GM12878 (cell line): ENCODE data around the gene DDX20. TPM values are rescaled to one million over a fixed set of nuclear protein-coding genes. Genes with fewer than 3 reads are reported as not detected.

ENCODE experiments used
- ATAC-seq: fragments of 200-7000 bp; cut with Tn5 transposase; 3 replicates; pipeline ENCODE4 v1.9.1; 2020; ENCODE audit warnings: mild to moderate bottlenecking, moderate library complexity
- BruUV-seq: library from RNA; stranded (reverse); fragments of 400-500 nt; replicated peaks from 2 replicates; lab custom pipeline; 2021; lab: Mats Ljungman, UMichigan
- CTCF ChIA-PET: fragments of 300-600 bp; sonication (Branson Sonifier 250); formaldehyde crosslinking; extraction: SDS; loops from one replicate; lab custom pipeline; 2021; ENCODE audit warnings: inconsistent platforms; lab: Yijun Ruan, JAX
- POLR2A ChIA-PET: fragments of 350-600 bp; formaldehyde crosslinking; extraction: SDS; loops from one replicate; lab custom pipeline; 2021; ENCODE audit warnings: inconsistent platforms; lab: Charles Lee
- RAD21 ChIA-PET: fragments of 300-600 bp; sonication (Branson Sonifier 250); formaldehyde crosslinking; loops from one replicate; lab custom pipeline; 2023; ENCODE audit warnings: antibody characterized with exemption; ENCODE audit not compliant: unreplicated experiment; lab: Charles Lee
- SMC1A ChIA-PET: fragments of 300-600 bp; sonication (Branson Sonifier 250); formaldehyde crosslinking; loops from one replicate; lab custom pipeline; 2023; ENCODE audit not compliant: unreplicated experiment, uncharacterized antibody; lab: Charles Lee
- DNase-seq: peaks from one replicate; pipeline ENCODE4 v3.0.0-alpha.2; 2011; ENCODE audit warnings: low read depth, low spot score
- FAIRE-seq: peaks from 3 replicates; lab custom pipeline; 2011; peaks lifted over from hg19 to GRCh38; lab: Jason Lieb, UNC
- H2AFZ ChIP-seq: 2 replicates; pipeline ENCODE4 v1.6.0; 2011; ENCODE audit warnings: low read depth, low read length, control low read depth; ENCODE audit not compliant: control insufficient read depth
- H3K27ac ChIP-seq: 2 replicates; pipeline ENCODE4 v1.5.1; 2011; ENCODE audit warnings: control low read depth; ENCODE audit not compliant: control insufficient read depth, insufficient read depth
- H3K27me3 ChIP-seq, 2 experiments: replicated peaks in 1 of 2; 2 replicates each; pipeline versions ENCODE4 v1.6.0 to v1.6.1; 2011; ENCODE audit warnings: low read length in 1 of 2; ENCODE audit not compliant: control insufficient read depth in 2 of 2, insufficient read depth in 2 of 2
- H3K36me3 ChIP-seq, 2 experiments: 2 replicates each; pipeline ENCODE4 v1.5.1; 2011; ENCODE audit warnings: low read length in 1 of 2; ENCODE audit not compliant: control insufficient read depth in 2 of 2, insufficient read depth in 2 of 2
- H3K4me1 ChIP-seq: 2 replicates; pipeline ENCODE4 v1.6.1; 2011; ENCODE audit warnings: mild to moderate bottlenecking, low read length, moderate library complexity, mixed read lengths; ENCODE audit not compliant: control insufficient read depth, insufficient read depth
- H3K4me2 ChIP-seq: 2 replicates; pipeline ENCODE4 v1.6.0; 2011; ENCODE audit warnings: control low read depth; ENCODE audit not compliant: control insufficient read depth, insufficient read depth
- H3K4me3 ChIP-seq: fragments of 200-600 bp; sonication (generic); 2 replicates; pipeline ENCODE4 v1.5.1; 2016
- H3K79me2 ChIP-seq: 2 replicates; pipeline ENCODE4 v1.6.0; 2011; ENCODE audit warnings: low read length; ENCODE audit not compliant: control insufficient read depth, insufficient read depth
- H3K9ac ChIP-seq: 2 replicates; pipeline ENCODE4 v1.8.0; 2011; ENCODE audit warnings: low read length, control low read depth, mixed read lengths; ENCODE audit not compliant: control insufficient read depth, insufficient read depth
- H3K9me3 ChIP-seq: replicated peaks from 3 replicates; pipeline ENCODE4 v1.5.1; 2011; ENCODE audit warnings: mild to moderate bottlenecking, low read length; ENCODE audit not compliant: control insufficient read depth, insufficient read depth
- H4K20me1 ChIP-seq: 2 replicates; pipeline ENCODE4 v1.6.0; 2011; ENCODE audit not compliant: control insufficient read depth, insufficient read depth
- CBFB ChIP-seq: IDR thresholded peaks from 2 replicates; pipeline ENCODE4 v1.6.1; 2016; ENCODE audit warnings: antibody characterized with exemption, low read depth
- SMARCA5 ChIP-seq: fragments of 450-650 bp; IDR thresholded peaks from 2 replicates; pipeline ENCODE4 v1.6.1; 2017; ENCODE audit warnings: mild to moderate bottlenecking
- ZNF687 ChIP-seq: fragments of 450-650 bp; IDR thresholded peaks from 2 replicates; pipeline ENCODE4 v1.6.1; 2017; ENCODE audit warnings: mild to moderate bottlenecking, moderate library complexity
- WGBS: methylation state at CpG from one replicate; pipeline ENCODE4 v1.1.6; 2016; ENCODE audit warnings: low lambda C conversion rate; ENCODE audit not compliant: insufficient replicate concordance, insufficient coverage; ENCODE audit errors: missing lambda C conversion rate; 5-methylcytosine and 5-hydroxymethylcytosine counted together
- in situ Hi-C: fragments of 300-500 bp; cut with MboI; formaldehyde crosslinking; loops from 9 replicates; pipeline ENCODE4 v1.14.3; 2018; ENCODE audit warnings: mixed read lengths
- intact Hi-C: fragments of 100-400 bp; cut with micrococcal nuclease; formaldehyde crosslinking; loops from one replicate; pipeline ENCODE4 v1.14.2; 2022; ENCODE audit not compliant: unreplicated experiment
- polyA plus RNA-seq, 11 experiments: library from polyadenylated mRNA; depleted of rRNA in 4 of 11; unstranded in 6 of 11; stranded (reverse) in 5 of 11; fragments of >200 nt; fragmentation: Nextera tagmentation in 4 of 11; fragmentation: Illumina TruSeq in 1 of 11; extraction: Ambion mirVana in 4 of 11; extraction: Trizol in 1 of 11; gene quantifications; 1 replicate in 1 of 11; 2 replicates in 10 of 11; pipeline versions ENCODE4 v1.2.1 to v1.2.3, GENCODE V29; 2011 to 2016; ENCODE audit warnings: inconsistent platforms in 2 of 11, missing spikeins in 2 of 11, low read depth in 1 of 11
- total RNA-seq, 4 experiments: library from RNA; depleted of rRNA in 3 of 4; stranded (reverse); fragments of >200 nt in 3 of 4; fragmentation: Illumina TruSeq in 1 of 4; extraction: Trizol in 1 of 4; gene quantifications; 2 replicates each; pipeline versions ENCODE4 v1.2.1 to v1.2.3, GENCODE V29; 2013 to 2021

Gene DDX20
- total and polyA plus RNA-seq, 10 of the 15 experiments (the other 5 are each of a cell fraction or from before 2014, with no cell fraction given): 7.2 to 30.6 (median 25.1) TPM

GRCh38 chr1:111723871-111724270 lies 31.8 kb upstream of the DDX20 start:
- DNase-seq (no peak), FAIRE-seq (no peak), ATAC-seq (no peak)
- intact Hi-C loops (no loop called here), in situ Hi-C loops (no loop called here)
- 0% methylated on average over 1 of the region's 1 CpG for WGBS
- H3K79me2 ChIP-seq: no peaks in the 10 kb centered on the region
- H3K9me3 ChIP-seq: no peaks in the 10 kb centered on the region
- ChIA-PET RAD21 (no interaction called here), POLR2A (interaction anchor here (1.2 kb wide), 1 partner anchor 10 kb away, joined by 3 read pairs; no protein-coding TSS in a partner anchor), CTCF (no interaction called here), SMC1A (interaction anchor here (1.4 to 1.6 kb wide), 2 partner anchors 10 to 15 kb away, joined by 3 read pairs; no protein-coding TSS in a partner anchor)
- no peaks in the 10 kb centered on the region for H3K36me3 ChIP-seq
- no peaks in the 10 kb centered on the region for H4K20me1 ChIP-seq
- no TSS peak for BruUV-seq
- no peaks in the 10 kb centered on the region for H3K4me1 ChIP-seq
- H3K27ac ChIP-seq: no peak overlapping the region
- no peaks in the 10 kb centered on the region for H3K27me3 ChIP-seq
- no peak overlapping the region for H3K4me3 ChIP-seq
- H3K4me2 ChIP-seq: no peak overlapping the region
- TF ChIP-seq ZNF687 (no peak), CBFB (no peak), SMARCA5 (peak; percentile 62; the same call in 1 of the 2 replicates)
- H2AFZ ChIP-seq: no peak overlapping the region
- no peak overlapping the region for H3K9ac ChIP-seq
